ENCODE measurements around the gene THY1.

THY1 gene

DNA sequence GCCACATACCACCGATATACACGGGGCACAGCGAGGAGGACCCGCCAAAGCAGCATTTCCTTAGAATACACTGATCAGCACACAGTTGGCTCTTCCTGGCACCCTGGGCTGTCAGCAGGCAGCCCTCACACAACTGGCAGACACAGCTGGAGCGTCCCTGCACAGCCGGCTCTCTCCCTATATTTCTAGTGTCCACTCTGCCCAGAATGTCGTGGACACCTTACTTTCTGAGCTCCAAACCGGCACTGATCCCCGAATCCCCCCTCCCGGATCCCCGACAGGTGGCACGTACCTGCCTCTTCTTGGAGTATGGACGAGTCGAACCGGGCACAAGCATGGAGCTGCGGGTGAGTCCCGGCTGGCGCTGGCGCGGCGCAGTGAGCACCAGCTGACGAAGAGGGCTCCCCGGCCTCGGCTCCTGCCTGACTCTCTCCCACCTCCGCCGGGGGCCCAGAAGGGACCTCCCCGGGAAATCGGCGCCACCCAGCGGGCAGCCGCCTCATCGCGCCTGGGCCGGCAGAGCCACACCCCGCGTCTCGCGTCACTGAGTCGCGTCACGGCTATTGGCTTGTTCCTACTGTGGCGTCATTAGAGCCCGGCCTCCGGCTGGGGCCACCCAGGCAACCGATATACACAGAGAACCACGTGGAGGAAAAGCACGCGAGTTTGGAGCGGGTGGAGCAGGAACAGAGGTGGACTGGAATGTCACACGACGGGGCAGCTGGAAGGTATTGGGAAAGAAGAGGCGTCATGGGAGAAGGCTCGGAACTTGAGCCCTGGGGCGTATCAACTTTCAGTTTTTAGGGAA lies 41.6 kb downstream of the THY1 start, which contains the start of gene USP2:
TSS of gene USP2 (minus strand) at position 510 of the 808 bp plus-strand sequence. CDS start 8,210 bp downstream, outside the sequence.
- DNase-seq = peak; percentile 99

DNA sequence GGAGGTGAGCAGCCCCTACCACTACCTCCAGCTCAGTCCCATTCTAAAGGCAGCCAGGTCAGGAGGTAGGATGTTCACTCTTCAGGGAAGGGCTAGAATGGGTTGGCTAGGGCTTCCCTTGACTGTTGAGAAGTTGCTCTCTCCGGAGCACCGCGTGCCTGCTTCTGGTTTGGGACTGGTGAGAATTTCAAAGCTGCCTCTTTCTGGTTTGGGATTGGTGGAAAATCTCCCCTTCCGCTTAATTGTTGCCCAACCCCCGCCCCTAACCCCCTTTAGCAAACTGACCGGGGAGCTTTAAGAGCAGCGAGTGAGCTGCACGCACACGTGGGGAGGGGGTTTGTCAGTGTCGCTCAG lies 42.2 kb downstream of the THY1 start:
- peak; percentile 55 for DNase-seq

DNA sequence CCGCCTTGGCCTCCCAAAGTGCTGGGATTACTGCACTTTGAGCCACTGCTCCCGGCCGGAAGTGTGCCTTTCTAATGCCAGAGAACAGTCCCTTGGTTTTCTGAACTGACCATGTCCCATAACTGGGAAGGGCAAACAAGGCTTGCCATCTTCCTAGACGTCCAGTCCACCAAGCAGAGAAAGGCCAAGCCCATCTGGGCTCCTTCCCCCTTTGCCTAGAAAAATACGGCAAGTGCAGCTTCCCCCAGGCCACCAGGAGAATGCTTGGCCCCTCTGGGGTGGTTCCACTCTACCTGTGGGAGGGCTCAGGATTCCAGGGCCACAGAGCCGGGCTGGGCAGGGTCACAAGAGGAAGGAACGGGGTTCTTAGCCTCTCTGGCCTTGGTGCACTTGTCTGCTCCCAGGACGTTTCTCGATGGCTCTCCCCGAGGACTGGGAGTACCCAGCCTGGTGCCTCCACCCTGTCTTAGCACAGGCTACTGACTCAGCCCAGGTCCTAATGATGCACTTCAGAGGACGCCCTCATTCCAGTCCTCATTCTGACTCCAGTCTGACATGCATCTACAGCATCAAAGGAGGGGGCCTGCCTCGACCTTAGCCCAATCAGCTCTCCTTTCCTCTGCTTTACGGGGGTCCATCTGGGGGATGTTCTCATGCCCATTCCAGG lies 42.7 kb downstream of the THY1 start:
- no peak for DNase-seq

DNA sequence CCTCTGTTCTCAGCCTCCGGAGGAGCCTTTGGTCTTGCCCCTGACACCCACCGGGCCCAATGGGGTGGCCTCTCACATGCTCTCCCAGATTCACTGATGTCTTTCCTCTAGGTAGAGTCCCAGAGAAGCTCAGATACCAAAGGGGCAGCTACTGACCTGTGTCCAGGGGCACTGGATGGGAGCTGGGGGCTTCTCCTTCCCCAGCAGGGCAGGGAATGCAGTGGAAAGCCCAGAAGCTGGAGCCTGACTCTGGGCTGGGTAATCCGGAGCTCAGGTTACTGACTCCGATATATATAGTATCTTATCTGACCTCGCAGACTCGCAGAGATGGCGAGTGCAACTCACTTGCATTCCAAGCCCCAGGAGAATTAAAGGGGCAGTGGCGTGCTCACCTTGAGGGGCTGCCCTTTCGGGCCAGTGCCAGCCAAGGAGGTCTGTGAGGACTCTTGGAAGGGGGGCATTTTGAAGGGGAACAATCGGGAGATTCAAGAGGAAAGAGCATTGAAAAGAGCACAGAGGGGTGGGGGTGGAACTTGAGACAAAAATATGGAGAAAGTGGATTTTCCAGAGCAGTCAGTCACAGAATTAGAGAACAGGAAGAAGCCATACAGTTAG lies 44.0 kb downstream of the THY1 start:
- no peak for DNase-seq

DNA sequence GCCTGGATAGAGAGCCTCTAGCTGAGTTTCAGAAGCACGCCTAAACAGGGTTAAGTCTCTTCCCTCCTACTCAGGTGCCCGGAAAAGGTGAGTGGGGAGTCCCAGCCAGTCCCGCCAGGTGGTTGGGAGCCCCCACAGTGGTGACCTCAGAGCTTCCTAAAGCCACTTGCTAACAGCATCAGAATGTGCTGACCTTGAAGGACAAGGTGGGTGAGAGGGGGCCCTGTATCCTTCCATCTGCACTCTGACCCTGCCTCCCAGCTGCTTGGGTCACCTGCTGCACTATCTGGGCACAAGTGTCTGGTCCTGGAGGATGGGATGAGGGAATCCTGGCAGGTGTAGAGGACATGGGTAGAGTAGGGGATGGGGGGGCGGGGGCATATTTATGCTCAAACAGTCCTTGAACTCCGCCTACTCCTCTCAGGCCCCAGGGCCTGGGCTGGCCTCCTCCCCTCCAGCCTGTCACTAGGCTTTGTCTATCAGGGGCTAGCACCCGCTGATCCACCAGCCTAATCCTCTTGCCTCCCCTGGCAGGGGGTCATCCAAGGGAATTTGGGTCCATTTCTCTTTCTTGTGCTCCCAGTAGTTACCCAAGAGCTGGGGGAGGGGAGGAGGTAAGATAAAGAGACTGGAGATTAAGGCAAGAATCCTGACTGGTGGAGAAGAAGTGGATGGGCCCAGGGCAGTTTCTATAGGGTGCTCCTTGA lies 44.9 kb downstream of the THY1 start:
- no peak for DNase-seq

DNA sequence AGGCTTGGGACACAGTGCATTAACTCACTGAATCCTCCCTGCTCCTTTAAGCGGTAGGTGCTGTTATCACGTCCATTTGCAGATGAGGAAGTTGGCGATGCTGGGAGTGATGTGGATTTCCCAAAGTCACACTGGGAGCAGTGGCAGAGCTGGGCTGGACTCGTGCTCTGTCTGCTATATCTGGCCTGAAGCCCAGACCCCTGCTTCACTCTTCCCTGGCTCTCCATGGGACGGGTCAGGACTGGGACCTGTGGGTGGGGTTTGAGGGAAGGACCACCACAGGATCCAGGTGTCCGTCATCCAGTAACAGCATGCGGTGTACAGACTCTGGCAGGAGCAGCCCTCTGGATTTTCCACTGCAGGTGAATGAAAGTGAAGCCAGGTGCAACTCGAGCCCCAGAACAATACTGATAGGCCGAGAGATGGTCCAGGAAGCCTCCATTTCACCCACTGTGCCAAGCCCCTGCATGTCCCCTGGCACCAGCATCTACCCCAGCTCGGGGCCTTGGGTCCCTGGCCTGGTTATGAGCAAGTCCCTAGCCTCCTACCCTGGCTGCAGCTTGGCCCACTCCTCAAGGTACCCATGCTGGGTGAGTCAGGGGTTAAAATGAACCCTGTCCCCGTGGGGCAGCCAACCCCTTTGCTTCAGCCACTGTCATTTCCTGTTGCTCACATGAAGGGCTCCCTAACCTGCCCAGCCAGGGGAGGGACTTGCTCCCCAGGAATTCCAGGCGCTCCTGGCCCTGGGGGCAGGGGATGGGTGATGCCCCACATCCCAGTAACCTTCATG lies 45.7 kb downstream of the THY1 start:
- no peak for DNase-seq

DNA sequence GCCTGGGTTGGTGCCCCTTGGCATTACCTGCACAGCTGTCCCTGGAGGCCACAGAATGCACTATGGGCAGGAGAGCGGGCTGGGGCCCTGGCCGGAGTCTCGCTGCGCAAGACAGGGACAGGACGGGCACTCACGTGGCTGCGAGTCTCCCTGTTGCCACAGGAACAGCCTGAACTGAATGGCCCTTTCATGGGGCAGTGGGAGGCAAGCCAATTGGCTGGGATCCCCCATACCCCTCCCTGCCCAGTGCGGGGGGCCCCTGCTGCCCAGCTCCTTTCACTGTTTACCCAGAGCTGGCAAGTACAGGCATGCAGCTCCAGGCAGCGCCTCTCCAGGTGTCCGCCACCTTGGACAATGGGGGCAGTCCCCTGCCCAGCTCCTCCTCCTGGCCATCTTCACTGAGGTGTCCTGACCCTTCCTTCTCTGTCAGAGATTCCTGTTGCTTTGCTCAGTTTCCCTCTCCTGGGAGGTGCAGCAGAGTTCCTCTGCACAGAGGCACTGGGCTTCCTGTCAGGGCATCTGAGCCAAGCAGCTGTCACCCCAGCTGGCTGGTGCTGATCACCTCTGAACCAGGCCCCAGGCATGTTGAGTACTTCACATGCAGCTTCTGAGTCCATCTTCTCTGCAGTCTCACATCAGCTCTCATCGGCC lies 46.6 kb downstream of the THY1 start:
- peak; percentile 83 for DNase-seq

DNA sequence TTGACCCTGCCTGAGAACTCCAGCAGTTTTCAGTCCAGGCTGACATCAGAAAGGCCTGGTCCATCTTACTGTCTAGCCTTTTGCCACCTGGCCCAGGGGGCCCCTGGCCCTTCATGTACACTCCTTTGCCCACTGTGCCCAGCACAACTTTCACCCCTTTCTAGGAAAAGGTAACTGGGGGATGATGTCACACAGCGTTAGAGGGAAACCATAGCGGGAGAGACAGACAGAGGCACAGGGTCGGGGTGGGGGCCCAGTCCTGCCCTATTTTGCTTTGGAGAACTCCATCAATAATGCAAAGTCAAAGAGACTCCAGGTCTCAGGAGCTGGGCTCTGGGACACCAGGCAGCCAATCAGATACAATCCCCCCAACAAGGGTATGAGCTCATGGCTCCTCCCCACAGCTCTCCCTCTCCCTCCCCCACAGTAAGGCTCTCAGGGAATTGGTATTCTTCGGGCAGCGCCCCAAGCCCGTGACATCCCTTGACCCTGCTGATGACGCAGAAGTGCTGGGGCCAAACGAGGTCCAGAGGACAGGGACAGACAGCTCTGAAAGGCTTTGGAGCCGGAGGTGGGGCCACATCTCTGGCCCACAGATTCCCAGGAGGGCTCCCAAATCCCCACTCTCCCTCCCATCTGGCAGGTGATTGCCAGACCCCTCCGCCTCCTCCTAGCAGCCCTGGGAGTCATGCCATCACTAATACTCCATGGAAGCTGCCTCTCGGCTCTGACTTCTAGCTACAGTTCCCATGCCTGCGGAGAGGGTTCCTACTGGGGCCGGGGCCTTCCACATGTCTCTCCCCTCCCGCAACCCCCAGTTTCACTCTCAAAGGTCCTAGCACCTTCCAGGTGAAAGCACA lies 47.4 kb downstream of the THY1 start:
- peak; percentile 74 for DNase-seq

DNA sequence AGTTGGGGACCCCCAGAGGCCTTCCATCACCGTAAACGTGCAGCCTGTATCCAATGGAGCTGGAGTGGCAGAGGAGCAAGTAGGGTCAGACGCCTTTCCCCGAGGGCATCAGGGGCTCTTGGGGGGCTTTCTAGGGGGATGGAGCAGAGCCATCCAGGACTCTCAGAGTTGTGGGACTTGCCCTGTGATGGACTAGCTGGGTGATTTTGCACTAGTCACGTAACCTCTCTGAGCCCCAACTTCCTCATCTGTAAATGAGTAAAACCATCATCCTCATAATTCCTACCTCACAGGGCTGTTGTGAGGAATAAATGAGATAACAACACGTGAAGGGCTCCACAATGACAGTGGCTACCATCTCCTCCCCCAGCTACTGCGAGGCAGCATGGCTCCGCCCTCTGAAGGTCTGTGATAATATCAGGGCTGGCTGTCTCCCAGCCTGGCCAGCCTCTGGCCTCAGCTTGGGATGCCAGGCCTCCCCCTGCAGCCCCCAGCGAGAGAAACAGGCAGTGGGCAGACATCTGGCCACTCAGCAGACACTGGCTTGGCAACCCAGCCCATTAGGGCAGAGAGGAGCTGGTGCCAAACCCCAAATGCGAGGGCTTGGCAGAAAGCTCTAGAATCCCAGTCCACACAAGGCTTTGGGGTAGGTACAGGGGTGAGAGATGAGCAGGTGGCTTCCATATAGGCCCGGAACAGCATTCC lies 48.2 kb downstream of the THY1 start:
- no peak for DNase-seq

DNA sequence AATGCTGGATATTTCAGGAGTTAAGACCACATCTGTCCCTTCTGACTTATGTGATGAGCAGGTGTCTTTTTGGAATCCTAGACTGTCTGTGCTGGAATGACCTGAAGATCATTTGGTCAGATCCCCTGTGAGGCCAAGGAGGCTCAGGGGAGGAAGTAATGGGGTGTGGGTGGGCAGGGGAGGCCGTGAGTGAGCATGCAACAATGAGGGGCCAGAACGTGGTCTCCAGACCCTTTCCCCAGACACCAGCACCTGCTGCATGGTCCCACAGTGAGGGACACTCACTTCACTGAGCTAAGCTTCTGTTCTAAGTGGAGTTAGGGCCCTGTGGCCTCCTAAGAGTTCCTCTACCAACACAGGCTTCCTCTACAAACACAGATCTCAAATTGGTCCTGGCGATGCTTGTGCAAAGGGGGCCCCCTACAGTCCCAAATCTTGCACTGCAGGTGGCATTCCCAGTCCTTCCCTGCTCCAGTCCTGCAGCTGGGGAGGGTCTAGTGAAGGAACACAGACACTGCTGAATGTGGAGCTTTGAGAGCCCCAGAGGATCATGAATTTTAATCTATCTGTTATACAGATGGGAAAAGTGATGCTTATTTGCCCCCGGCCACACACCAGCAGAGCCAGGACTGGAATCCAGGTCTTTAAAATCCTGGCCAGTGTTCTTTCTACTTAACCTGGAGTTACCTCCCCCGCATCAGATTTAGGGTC lies 48.9 kb downstream of the THY1 start:
- peak; percentile 88 for DNase-seq

DNA sequence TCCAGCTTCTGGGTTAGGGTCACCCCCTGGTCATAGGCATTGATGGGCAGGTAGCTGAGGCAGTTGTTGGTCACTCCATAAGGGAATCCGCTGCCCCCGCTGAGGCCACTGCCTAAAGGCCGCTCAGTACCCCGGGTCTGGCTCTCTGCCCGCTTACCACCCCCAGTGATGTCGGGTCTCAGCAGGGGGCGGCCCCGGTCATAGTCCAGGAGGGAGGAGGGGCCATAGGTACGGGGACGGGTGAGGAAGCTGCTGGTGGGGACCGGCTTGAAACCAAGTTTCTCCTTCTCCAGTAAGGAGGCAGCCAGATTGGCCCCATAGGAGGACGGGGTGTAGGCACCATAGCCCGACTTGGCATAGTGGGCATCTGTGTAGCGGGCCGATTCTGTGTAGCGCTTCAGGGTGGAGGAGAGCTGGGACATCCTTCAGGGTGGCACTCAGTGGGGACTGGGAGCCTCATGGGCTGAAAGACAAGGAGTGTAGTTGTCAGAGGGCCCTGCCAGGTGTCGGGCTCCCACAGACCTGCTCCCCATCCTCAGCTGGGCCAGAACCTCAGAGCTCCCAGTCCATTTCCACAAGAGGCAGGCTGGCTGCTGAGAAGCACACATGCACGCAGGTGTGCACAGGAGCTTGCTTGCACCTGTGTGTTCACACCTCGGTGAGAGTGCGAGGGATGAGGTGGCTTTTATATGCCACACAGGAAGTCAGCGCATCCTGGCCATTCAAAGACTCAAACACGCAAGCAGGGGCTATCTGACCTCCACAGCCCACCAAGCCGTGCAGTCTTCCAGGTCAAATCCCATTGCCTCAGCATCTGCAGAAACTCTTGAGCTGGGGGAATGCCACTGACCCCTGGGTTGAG lies 49.7 kb downstream of the THY1 start:
- no peak for DNase-seq

DNA sequence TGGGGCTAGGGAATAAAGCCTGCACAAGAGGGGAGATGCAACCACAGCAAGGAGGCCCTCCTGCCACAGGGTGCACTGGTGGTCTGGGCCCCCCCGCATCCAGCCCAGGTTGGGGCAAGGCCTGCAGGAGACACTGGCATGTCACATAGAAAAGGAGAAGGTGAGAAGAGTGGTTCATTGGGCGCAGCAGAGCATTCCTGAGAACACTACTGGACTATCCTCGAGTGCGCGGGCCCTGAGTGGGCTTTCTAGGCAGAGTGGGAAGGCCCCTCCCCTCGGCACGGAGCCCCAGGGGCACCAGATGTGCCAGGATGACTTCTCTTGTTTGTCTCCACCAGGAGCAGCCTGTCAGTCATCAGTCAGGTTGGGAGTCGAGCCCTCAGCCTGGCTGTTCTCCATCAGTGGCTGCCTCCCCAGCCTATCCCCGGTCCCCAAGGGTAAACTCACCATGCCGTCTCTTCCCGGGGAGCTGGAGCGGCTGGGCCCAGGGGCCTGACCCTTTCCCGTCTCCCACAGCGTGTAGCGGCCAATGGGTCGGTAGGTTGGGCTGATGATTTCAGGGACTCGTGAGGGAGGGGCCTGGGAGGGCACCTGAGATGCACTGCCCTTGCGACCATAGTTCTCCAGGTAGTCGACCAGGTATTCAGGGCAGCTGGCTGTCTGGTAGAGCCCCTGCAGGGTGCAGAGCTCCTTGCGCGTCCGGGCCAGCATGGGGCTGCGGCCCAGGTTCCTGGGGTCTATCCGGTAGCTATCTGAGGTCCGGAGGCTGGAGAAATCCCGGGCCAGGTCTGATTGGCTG lies 50.5 kb downstream of the THY1 start:
- no peak for DNase-seq

DNA sequence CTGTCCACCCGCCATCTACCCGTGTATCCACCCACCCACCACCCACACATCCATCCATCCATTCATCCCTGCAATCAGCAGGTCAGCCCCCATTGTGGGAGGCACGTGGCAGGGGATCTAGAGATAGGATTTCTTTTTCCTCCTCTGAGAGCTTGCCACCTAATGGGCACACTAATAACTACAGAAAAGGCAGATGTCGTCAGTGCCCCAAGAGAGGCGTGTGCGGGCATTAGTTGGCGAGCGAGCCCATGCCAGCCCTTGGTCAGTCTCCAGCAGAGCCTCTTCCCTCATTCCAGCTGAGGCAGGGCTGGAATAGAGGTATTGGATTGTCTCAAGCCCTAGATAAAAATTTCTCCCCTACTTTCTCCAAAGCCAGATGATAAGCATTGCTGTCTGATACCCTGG lies 51.2 kb downstream of the THY1 start:
- DNase-seq = no peak

DNA sequence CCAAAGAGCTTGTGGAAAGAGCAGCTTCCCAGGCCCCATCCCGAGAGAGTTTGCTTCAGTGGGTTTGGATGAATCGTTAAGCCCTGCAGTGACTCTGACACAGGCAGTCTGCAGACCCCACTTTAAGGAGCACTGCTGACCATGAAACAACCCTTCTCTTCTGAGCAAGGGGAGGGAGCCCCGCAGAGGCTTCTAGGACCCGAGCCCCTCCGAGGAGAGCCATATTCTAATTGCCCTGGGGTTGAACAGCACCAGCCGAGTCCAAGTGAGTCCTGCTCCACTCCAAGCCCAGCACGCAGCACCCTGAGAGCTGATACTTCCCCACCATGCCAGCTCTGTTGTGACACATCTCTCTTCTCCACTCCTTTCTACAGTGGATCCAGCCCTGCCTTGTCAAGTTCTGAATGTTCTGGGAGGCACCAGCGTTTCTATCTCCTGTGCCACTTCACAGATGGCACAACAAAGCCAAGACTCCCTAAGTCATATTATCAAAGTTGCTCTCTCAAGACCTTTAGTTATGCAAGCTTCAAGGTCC lies 51.8 kb downstream of the THY1 start:
- no peak for DNase-seq

DNA sequence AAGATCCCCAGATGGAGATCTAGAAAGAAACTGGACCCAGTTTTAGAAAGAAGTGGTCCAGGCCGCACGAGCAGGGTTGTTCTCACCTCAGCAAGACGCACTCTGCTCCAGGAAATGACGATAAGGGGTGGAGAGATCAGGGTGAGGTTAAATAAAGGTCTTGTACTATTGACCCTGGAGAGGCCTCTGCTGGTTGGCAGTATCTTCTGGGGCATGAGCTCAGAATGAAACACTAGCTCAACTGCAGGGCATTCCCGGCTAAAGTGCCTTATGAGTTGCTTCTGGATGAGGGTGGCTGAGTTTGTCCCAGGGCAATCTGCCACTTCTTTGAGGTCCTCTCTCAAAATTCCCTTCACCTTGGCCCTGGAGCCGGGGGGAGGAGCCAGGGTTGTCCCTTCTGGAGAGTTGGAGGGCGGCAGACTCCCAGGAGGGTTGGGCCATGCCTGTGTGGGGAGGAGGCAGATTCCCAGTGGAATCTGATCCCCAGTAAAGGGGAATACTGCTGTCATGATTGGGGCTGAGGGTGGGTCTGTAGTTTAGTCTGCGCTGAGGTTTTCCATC lies 52.4 kb downstream of the THY1 start:
- DNase-seq = no peak

DNA sequence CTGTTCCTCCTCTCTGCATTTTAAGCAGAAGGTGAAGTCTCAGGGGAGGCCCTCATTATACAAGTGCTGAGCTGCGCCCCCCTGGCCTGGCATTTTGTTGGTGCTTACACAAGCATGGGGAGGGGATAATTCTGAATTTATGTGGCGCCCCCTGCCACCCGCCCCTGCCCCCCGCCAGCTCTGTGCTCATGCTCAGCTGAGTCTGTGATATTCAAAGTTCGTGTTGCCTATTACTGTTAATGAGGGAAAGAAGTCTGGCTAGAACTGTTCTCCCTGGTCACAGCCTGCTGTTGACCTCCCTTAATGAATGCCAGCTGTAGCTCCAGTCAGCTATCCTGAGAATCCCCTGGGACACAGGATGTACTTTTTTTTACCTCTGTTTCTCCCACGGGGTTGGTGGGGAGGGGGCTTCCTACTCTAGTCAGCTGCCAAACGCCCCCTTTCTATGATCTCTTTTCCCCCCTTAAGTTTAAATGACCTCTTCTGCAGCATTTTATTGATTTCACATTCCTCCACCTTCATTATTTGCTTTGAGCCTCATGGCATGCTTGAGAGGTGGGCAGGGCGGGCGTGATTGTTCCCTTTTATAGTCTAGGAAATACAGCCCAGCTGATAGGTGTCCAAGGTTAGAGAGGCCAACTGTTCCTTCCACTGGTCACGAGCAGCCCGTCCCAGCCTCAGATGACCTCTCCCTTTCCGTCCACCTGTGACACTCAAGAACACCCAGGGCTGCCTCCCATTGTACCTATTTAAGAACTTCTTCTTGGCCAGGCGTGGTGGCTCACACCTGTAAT lies 53.6 kb downstream of the THY1 start:
- no peak for DNase-seq

All from right forelimb (tissue), 1 donor.